Karpas-422 (cell line): ENCODE results near the gene INTS11. TPM values are rescaled to one million over a fixed set of nuclear protein-coding genes. Genes with fewer than 3 reads are reported as not detected.
A peak's percentile ranks its signal among the peaks of the same experiment; 100 is the strongest.

Source experiments
- DNase-seq: peaks from one replicate; pipeline ENCODE4 v3.0.0-alpha.2; 2015
- H2AFZ ChIP-seq: fragments of 200-600 bp; sonication (generic); 2 replicates; pipeline ENCODE4 v1.6.1; 2014; ENCODE audit warnings: antibody characterized with exemption, low read length, mixed read lengths
- H3K27ac ChIP-seq: fragments of 200-600 bp; sonication (generic); 2 replicates; pipeline ENCODE4 v1.5.1; 2014; ENCODE audit warnings: mild to moderate bottlenecking, low read length, moderate library complexity
- H3K27me3 ChIP-seq: fragments of 200-600 bp; sonication (generic); 2 replicates; pipeline ENCODE4 v1.6.1; 2014; ENCODE audit warnings: low read length, mixed read lengths
- H3K36me3 ChIP-seq: fragments of 200-600 bp; sonication (generic); 2 replicates; pipeline ENCODE4 v1.6.1; 2014; ENCODE audit warnings: low read length, mixed read lengths; ENCODE audit not compliant: insufficient read depth
- H3K4me1 ChIP-seq: fragments of 200-600 bp; sonication (generic); 2 replicates; pipeline ENCODE4 v1.6.1; 2014; ENCODE audit warnings: mild to moderate bottlenecking, low read length, mixed read lengths
- H3K4me2 ChIP-seq: fragments of 200-600 bp; sonication (generic); 2 replicates; pipeline ENCODE4 v1.6.1; 2014; ENCODE audit warnings: low read length, low read depth, mild to moderate bottlenecking; ENCODE audit not compliant: poor library complexity, severe bottlenecking
- H3K4me3 ChIP-seq: fragments of 200-600 bp; sonication (generic); 2 replicates; pipeline ENCODE4 v1.5.1; 2014; ENCODE audit warnings: mild to moderate bottlenecking, antibody characterized with exemption, low read length, mixed read lengths
- H3K79me2 ChIP-seq: fragments of 200-600 bp; sonication (generic); 2 replicates; pipeline ENCODE4 v1.6.1; 2014; ENCODE audit warnings: mild to moderate bottlenecking, low read length, mixed read lengths
- H3K9ac ChIP-seq: fragments of 200-600 bp; sonication (generic); 2 replicates; pipeline ENCODE4 v1.6.0; 2014; ENCODE audit warnings: low read length
- H3K9me2 ChIP-seq: fragments of 200-600 bp; sonication (generic), shearing (Covaris generic); replicated peaks from 2 replicates; pipeline ENCODE4 v1.6.0; 2014; ENCODE audit warnings: mild to moderate bottlenecking, low read length, moderate library complexity; ENCODE audit not compliant: insufficient read depth
- H3K9me3 ChIP-seq: fragments of 300-700, 200-600 bp; sonication (generic); 2 replicates; pipeline ENCODE4 v1.6.1; 2014; ENCODE audit warnings: low read length, mixed read lengths
- H4K20me1 ChIP-seq: fragments of 200-600 bp; sonication (generic); 2 replicates; pipeline ENCODE4 v1.6.1; 2014; ENCODE audit warnings: mild to moderate bottlenecking, antibody characterized with exemption, low read length, low read depth; ENCODE audit not compliant: insufficient read depth
- total RNA-seq: library from RNA; depleted of rRNA; stranded (reverse); fragments of >200 nt; shearing (Covaris generic); gene quantifications from 2 replicates; pipeline ENCODE4 v1.2.3, GENCODE V29; 2014; ENCODE audit warnings: low replicate concordance

Gene INTS11
- total RNA-seq, 1 experiment from 2014 or later = 69.8 TPM

GRCh38 chr1:1313500-1314236 is 10.8 kb downstream of the INTS11 start:
- peaks cover 31% of the 10 kb centered on the region for H3K4me1 ChIP-seq
- H3K36me3 ChIP-seq = peaks cover 11% of the 10 kb centered on the region
- H3K79me2 ChIP-seq = peaks cover 20% of the 10 kb centered on the region
- no peaks in the 10 kb centered on the region for H3K9me3 ChIP-seq
- H3K27ac ChIP-seq = no peak overlapping the region
- H3K4me3 ChIP-seq = no peak overlapping the region
- no peak overlapping the region for H3K4me2 ChIP-seq
- H4K20me1 ChIP-seq = peaks cover 16% of the 10 kb centered on the region; the same call in 1 of the 2 replicates
- DNase-seq = no peak
- no peak overlapping the region for H3K9ac ChIP-seq
- no peak overlapping the region for H2AFZ ChIP-seq
- no peaks in the 10 kb centered on the region for H3K9me2 ChIP-seq
- no peaks in the 10 kb centered on the region for H3K27me3 ChIP-seq

GRCh38 chr1:1312450-1313314 is 11.8 kb downstream of the INTS11 start:
- Histone ChIP-seq H3K4me2 (no peak overlapping the region), H4K20me1 (peaks cover 16% of the 10 kb centered on the region; the same call in 1 of the 2 replicates), H3K4me3 (no peak overlapping the region), H3K9me3 (no peaks in the 10 kb centered on the region), H3K4me1 (peaks cover 24% of the 10 kb centered on the region), H2AFZ (no peak overlapping the region), H3K36me3 (peaks cover 11% of the 10 kb centered on the region), H3K79me2 (peaks cover 20% of the 10 kb centered on the region), H3K9me2 (no peaks in the 10 kb centered on the region), H3K27ac (no peak overlapping the region), H3K9ac (no peak overlapping the region), H3K27me3 (no peaks in the 10 kb centered on the region)
- DNase-seq = no peak

- H3K27ac ChIP-seq = no peak overlapping the region
- H2AFZ ChIP-seq = no peak overlapping the region
- H3K4me2 ChIP-seq = no peak overlapping the region
- H3K4me3 ChIP-seq = no peak overlapping the region
- peaks cover 28% of the 10 kb centered on the region for H3K4me1 ChIP-seq
- peaks cover 27% of the 10 kb centered on the region for H3K79me2 ChIP-seq
- no peak overlapping the region for H3K9ac ChIP-seq
- no peaks in the 10 kb centered on the region for H3K9me3 ChIP-seq
- DNase-seq = no peak
- H4K20me1 ChIP-seq = peaks cover 16% of the 10 kb centered on the region; the same call in 1 of the 2 replicates
- H3K36me3 ChIP-seq = peaks cover 11% of the 10 kb centered on the region
- H3K27me3 ChIP-seq = no peaks in the 10 kb centered on the region
- H3K9me2 ChIP-seq = no peaks in the 10 kb centered on the region
Measured at GRCh38 chr1:1311107-1312104, 13.1 kb downstream of the INTS11 start.

GRCh38 chr1:1310476-1311053 is 13.9 kb downstream of the INTS11 start:
- Histone ChIP-seq H3K4me2 (peak overlapping the region; percentile 73), H3K4me3 (no peak overlapping the region), H3K36me3 (peaks cover 11% of the 10 kb centered on the region)

GRCh38 chr1:1310109-1310385 is 14.4 kb downstream of the INTS11 start:
- no peaks in the 10 kb centered on the region for H3K9me2 ChIP-seq
- H3K4me3 ChIP-seq = peak overlapping the region; percentile 78
- H3K4me1 ChIP-seq = peaks cover 31% of the 10 kb centered on the region
- peaks cover 16% of the 10 kb centered on the region; the same call in 1 of the 2 replicates for H4K20me1 ChIP-seq
- no peak overlapping the region for H2AFZ ChIP-seq
- no peak for DNase-seq
- no peaks in the 10 kb centered on the region for H3K27me3 ChIP-seq
- peak overlapping the region; percentile 85 for H3K9ac ChIP-seq
- H3K36me3 ChIP-seq = peaks cover 11% of the 10 kb centered on the region
- H3K27ac ChIP-seq = peak overlapping the region; percentile 48
- H3K79me2 ChIP-seq = peaks cover 31% of the 10 kb centered on the region
- no peaks in the 10 kb centered on the region for H3K9me3 ChIP-seq
- peak overlapping the region; percentile 73 for H3K4me2 ChIP-seq

More at GRCh38 chr1:1310476-1311053, 13.9 kb downstream of the INTS11 start:
- peak overlapping the region; percentile 85; the same call in 1 of the 2 replicates for H3K9ac ChIP-seq
- no peak for DNase-seq
- no peaks in the 10 kb centered on the region for H3K9me2 ChIP-seq
- no peaks in the 10 kb centered on the region for H3K27me3 ChIP-seq
- peak overlapping the region; percentile 48; the same call in 1 of the 2 replicates for H3K27ac ChIP-seq
- H3K79me2 ChIP-seq = peaks cover 30% of the 10 kb centered on the region
- peaks cover 30% of the 10 kb centered on the region for H3K4me1 ChIP-seq
- no peaks in the 10 kb centered on the region for H3K9me3 ChIP-seq
- H4K20me1 ChIP-seq = peaks cover 16% of the 10 kb centered on the region; the same call in 1 of the 2 replicates
- no peak overlapping the region for H2AFZ ChIP-seq

- Histone ChIP-seq H4K20me1 (peaks cover 16% of the 10 kb centered on the region; the same call in 1 of the 2 replicates), H3K27ac (peak overlapping the region; percentile 77), H3K9me3 (no peaks in the 10 kb centered on the region), H2AFZ (no peak overlapping the region), H3K36me3 (peaks cover 6% of the 10 kb centered on the region; the same call in 1 of the 2 replicates), H3K4me2 (peak overlapping the region; percentile 73), H3K4me3 (peak overlapping the region; percentile 78), H3K9me2 (no peaks in the 10 kb centered on the region), H3K9ac (peak overlapping the region; percentile 85), H3K27me3 (no peaks in the 10 kb centered on the region), H3K79me2 (peaks cover 32% of the 10 kb centered on the region), H3K4me1 (peaks cover 35% of the 10 kb centered on the region)
- peak; percentile 74 for DNase-seq
Measured at GRCh38 chr1:1309251-1310108, 15.0 kb downstream of the INTS11 start.
